ENCODE measurements around the gene EFCAB6.

EFCAB6 gene

GRCh38 chr22:43490311-43490710 lies 321.8 kb downstream of the EFCAB6 start:
- DNase-seq: no peak

GRCh38 chr22:43488937-43489336 lies 323.2 kb downstream of the EFCAB6 start:
- no peak for DNase-seq

- DNase-seq: no peak
Observed at GRCh38 chr22:43488031-43488866, 323.9 kb downstream of the EFCAB6 start.

GRCh38 chr22:43487311-43488030 lies 324.6 kb downstream of the EFCAB6 start:
- no peak for DNase-seq

GRCh38 chr22:43485502-43486089 lies 326.5 kb downstream of the EFCAB6 start:
- DNase-seq: no peak

DNA sequence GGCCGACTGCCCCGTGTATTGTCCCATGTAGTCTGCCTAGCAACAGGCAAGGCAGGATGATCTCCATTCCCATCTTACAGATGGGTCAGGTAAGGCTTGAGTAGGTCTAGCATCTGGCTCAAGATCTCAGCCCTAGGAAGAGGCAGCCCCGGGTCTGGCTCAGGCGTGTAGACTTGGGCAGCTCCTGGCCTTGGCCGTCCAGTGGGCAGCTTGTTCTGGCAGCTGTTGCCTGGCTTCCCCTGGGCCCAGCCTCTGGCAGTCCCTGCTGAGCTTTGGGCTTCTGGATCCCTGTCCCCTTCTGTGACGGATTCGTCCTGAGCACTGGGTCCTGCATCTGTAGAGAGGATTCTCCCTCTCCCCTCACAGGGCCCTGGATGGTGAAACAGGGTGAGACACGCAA lies 327.9 kb downstream of the EFCAB6 start:
- DNase-seq: no peak

GRCh38 chr22:43483669-43484068 lies 328.4 kb downstream of the EFCAB6 start:
- DNase-seq: no peak

GRCh38 chr22:43483266-43483665 lies 328.8 kb downstream of the EFCAB6 start:
- DNase-seq: no peak

DNA sequence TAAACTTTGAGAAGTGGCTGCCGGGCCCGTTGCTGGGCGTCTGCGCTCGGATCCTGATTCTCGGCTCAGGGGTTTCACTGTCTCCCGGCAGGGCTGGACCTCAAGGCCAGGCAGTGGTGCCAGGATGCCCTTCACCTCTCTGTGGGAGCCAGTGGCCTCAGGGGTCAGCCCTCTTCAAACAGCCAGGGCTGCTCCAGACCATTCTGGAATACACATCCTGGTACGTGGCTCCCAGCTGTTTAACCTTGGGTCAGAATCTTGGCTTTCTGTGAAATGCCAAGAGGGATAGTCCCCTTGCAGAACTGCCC lies 329.8 kb downstream of the EFCAB6 start:
- DNase-seq: no peak

GRCh38 chr22:43481568-43482317 lies 330.4 kb downstream of the EFCAB6 start:
- DNase-seq: peak; percentile 13

DNA sequence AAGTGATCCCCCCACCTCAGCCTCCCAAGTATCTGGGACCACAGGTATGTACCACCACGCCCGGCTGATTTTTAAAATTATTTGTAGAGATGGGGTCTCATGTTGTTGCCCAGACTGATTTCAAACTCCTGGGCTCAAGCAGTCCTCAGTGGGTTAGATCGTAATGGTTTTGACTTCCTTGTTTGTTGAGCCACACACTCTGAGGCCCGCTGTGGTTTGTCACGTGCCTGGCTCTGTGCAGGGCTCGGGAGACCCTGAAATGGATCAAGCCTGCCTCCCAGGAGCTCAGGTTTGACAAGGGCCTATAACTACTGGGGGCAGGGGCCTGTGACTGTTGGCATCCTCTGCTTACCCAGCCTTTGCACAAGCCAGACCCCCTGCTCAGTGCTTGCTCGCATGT lies 332.1 kb downstream of the EFCAB6 start:
- DNase-seq: no peak

DNA sequence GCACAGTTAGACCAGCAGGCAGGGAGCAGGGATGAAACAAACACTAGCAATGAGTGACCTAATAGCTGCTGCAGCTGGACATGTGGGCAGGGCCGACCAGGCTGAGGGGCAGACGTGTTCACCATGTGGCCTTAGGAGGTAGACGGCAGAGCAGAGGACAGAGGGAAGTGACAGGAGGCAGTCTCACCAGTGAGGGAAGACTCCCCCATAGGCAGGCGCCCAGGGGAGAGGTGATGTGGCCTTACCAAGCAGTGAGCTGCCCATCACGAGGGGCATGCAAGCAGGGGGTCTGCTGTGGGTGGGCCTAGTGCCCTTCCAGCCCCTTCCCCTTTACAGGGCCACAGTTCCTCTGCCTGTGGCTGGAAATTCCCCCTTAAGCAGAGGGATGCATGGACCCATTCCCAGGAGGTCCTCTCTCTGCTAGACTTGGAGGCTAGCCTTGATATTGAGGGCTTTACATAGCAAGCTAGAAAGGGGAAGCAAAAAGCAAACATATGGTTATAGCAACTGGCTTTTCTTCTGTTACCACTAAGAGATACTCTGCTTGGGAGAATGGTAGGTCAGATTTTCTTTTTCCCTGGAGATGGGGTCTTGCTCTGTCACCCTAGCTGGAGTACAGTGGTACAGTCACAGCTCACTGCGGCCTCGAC lies 332.7 kb downstream of the EFCAB6 start:
- DNase-seq: no peak
